Mucosa of gallbladder (tissue), 1 donor: ENCODE measurements around the gene AMELY. TPM values are rescaled to one million over a fixed set of nuclear protein-coding genes. Genes with fewer than 3 reads are reported as not detected.

Experiments
- total RNA-seq: library from RNA; stranded (reverse); gene quantifications from one replicate; pipeline ENCODE4 v1.2.1, GENCODE V29; 2021
- donor health status: DM: no; HTN: no; CAD: no.

The AMELY gene
- total RNA-seq, 1 donor from 2014 or later: not detected

Other genes starting within 250 kb of the AMELY start
- not detected for gene TBL1Y, start 1.1 kb downstream of the AMELY start, total RNA-seq